Kidney epithelial cell (primary cell): ENCODE data around the gene PMPCA. TPM values are rescaled to one million over a fixed set of nuclear protein-coding genes. Genes with fewer than 3 reads are reported as not detected.

Experiments
- DNase-seq: peaks from one replicate; pipeline ENCODE4 v3.0.0-alpha.2; 2010; ENCODE audit warnings: low read depth
- H3K27me3 ChIP-seq: 2 replicates; pipeline ENCODE4 v1.6.0; 2011; ENCODE audit warnings: low read length; ENCODE audit not compliant: control insufficient read depth, insufficient read depth
- H3K36me3 ChIP-seq: 2 replicates; pipeline ENCODE4 v1.5.1; 2011; ENCODE audit warnings: low read length; ENCODE audit not compliant: control insufficient read depth, insufficient read depth
- H3K4me3 ChIP-seq: 2 replicates; pipeline ENCODE4 v1.5.1; 2011; ENCODE audit warnings: low read depth, mild to moderate bottlenecking, control low read depth, low read length
- total RNA-seq: library from RNA; depleted of rRNA; stranded (reverse); fragments of >200 nt; gene quantifications from 2 replicates; pipeline ENCODE4 v1.2.3, GENCODE V29; 2015
- TF ChIP-seq, protein P1 (sequence below): IDR thresholded peaks from 2 replicates; pipeline ENCODE4 v1.5.1; 2011; ENCODE audit warnings: mild to moderate bottlenecking, moderate library complexity, low read length, control low read depth, inconsistent platforms; ENCODE audit not compliant: insufficient read depth, poor library complexity, severe bottlenecking

Gene PMPCA
- total RNA-seq, 1 donor from 2014 or later: 49.9 TPM

DNA sequence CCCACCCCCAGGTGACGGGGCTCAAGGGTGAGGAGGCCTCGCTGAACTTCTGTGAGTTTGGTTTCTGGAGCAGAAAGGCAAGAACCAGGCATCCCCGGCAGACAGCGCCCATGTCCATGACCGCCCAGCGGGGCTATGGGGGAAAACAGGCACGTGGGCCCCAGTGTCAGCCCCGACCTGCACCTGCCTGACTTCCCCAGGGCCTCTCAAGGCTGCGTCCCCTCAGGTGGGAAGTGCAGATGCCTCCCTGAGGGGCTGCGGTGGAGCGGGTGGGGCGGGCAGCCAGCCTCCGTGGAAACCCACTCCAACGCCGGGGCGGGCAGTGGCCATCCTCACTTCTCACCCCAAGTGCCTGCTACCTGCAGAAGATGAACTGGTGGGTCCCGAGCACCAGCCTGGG lies 30.1 kb upstream of the PMPCA start:
- TF ChIP-seq, protein P1, sequence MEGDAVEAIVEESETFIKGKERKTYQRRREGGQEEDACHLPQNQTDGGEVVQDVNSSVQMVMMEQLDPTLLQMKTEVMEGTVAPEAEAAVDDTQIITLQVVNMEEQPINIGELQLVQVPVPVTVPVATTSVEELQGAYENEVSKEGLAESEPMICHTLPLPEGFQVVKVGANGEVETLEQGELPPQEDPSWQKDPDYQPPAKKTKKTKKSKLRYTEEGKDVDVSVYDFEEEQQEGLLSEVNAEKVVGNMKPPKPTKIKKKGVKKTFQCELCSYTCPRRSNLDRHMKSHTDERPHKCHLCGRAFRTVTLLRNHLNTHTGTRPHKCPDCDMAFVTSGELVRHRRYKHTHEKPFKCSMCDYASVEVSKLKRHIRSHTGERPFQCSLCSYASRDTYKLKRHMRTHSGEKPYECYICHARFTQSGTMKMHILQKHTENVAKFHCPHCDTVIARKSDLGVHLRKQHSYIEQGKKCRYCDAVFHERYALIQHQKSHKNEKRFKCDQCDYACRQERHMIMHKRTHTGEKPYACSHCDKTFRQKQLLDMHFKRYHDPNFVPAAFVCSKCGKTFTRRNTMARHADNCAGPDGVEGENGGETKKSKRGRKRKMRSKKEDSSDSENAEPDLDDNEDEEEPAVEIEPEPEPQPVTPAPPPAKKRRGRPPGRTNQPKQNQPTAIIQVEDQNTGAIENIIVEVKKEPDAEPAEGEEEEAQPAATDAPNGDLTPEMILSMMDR: no peak
- H3K27me3 ChIP-seq: no peaks in the 10 kb centered on the region
- DNase-seq: no peak
- H3K36me3 ChIP-seq: peaks cover 4% of the 10 kb centered on the region
- H3K4me3 ChIP-seq: no peak overlapping the region

DNA sequence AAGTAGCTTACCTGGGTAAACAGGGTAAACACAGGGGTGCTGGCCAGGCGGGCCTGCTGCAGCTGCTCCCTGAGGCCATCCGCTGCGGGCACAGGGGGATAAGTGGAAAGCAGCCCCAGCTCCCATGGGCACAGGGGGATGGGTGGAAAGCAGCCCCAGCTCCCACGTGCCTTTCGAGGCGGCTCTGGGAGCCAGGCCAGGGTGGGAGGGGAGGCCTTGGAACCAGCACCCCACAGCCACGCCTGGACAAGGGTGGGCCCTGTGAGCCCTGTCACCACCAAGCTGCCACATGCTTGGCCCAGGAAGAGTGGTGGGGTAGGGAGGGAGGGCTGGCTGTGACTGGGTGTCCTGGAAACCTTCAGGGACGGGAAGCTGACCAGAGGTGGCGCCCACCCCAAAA lies 29.1 kb upstream of the PMPCA start:
- TF ChIP-seq, protein P1: no peak
- DNase-seq: no peak
- H3K36me3 ChIP-seq: peaks cover 4% of the 10 kb centered on the region
- no peaks in the 10 kb centered on the region for H3K27me3 ChIP-seq
- no peak overlapping the region for H3K4me3 ChIP-seq

DNA sequence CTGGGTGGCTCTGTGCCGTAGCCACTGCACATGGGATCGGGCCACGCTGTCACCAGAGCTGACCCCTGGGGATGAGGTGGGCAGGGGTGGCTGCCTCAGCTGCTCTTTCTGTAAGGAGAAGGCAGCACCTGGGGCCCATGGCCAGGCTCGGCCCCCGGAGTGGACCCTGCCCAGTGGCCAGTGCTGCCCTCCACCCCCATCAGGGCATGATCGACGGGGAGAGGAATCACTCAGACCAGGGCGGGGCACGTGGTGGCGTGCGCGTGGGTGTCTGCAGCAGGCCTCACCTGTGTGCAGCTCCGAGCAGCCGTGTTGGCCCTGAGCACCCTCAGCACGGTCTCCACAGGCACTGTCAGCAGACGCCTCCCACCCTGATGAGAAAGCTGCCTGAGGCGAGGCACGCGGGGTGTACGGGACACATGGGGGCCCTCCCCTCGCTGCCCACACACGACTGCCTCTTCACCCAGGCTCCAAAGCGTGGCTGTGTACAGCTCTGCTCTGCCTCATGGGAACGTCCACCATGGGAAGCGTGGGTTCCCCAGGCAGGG lies 28.4 kb upstream of the PMPCA start:
- peaks cover 4% of the 10 kb centered on the region for H3K36me3 ChIP-seq
- H3K27me3 ChIP-seq: no peaks in the 10 kb centered on the region
- H3K4me3 ChIP-seq: no peak overlapping the region
- TF ChIP-seq, protein P1: no peak
- no peak for DNase-seq

DNA sequence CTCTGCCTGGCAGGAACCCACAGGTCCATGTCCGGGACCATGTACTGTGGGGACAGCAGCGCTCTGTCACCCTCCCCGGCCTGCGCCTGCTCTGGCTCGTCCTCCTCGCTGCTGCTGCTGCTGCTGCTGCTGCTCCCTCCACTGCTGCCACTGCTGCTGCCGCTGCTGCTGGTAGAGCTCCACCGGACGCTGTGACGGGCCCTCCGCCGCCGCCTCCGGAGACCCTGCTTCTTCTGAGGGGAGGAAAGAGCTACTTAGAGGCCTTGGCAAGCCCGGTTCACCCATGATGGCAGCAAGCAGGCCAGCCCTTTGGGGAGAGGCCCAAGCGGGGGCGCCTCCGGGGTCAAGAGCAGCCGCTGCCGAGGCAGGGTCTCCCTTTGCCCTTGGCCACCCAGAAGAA lies 27.0 kb upstream of the PMPCA start:
- H3K36me3 ChIP-seq: peaks cover 6% of the 10 kb centered on the region

DNA sequence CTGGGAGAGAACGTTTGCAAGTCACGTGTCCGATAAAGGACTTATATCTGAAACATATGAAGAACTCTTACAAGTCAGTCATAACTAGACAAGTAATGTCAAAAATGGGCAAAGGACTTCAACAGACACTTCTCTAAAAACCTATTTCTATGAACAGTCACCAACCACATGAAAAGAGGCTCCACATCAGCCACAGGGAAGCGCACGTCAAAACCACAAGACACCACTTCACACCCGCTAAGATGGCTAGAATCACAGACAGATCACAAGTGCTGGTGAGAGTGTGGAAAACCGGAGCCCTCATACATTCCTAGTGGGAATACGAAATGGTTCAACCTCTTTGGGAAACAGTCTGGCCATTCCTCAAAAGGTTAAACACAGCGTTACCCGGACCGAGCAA lies 25.4 kb upstream of the PMPCA start:
- no peaks in the 10 kb centered on the region for H3K27me3 ChIP-seq
- DNase-seq: no peak
- H3K4me3 ChIP-seq: no peak overlapping the region
- H3K36me3 ChIP-seq: peaks cover 4% of the 10 kb centered on the region
- TF ChIP-seq, protein P1: no peak

More for the DNA sequence above, 27.0 kb upstream of the PMPCA start:
- H3K4me3 ChIP-seq: no peak overlapping the region
- TF ChIP-seq, protein P1: no peak
- H3K27me3 ChIP-seq: no peaks in the 10 kb centered on the region
- no peak for DNase-seq

DNA sequence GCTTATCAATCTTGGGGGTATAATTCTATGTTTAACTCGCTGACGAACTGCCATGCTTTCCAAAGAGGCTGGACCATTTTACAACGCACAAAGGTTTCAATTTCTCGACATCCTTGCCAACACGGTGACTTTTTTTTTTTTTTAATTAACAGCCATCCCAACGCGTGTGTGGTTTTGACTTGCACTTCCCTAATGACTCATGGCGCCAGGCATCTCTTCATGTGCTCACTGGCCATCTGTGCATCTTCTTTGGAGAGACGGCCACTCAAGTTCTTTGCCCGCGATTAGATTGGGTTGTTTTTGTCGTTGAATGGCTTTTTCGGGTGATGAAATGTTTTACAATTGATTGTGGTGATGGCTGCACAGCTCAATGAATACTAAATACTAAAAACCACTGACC lies 24.4 kb upstream of the PMPCA start:
- no peak for DNase-seq
- TF ChIP-seq, protein P1: no peak
- no peaks in the 10 kb centered on the region for H3K27me3 ChIP-seq
- peaks cover 4% of the 10 kb centered on the region for H3K36me3 ChIP-seq
- H3K4me3 ChIP-seq: no peak overlapping the region
